CD14-positive monocyte (primary cell): Measurements from ENCODE around the gene PDIA2. TPM values are rescaled to one million over a fixed set of nuclear protein-coding genes. Genes with fewer than 3 reads are reported as not detected.

Experiments
- DNase-seq, 3 donors: peaks; one replicate each; pipeline ENCODE4 v3.0.0-alpha.2; 2011 to 2022
- H2AFZ ChIP-seq: 2 replicates; pipeline ENCODE4 v1.6.0; 2012; ENCODE audit warnings: mild to moderate bottlenecking, low read depth, low read length, inconsistent platforms; ENCODE audit not compliant: insufficient read depth, poor library complexity, severe bottlenecking
- H3K27ac ChIP-seq, 2 donors: 1 replicate in 1 of 2; 2 replicates in 1 of 2; pipeline ENCODE4 v1.5.1; 2012 to 2013; ENCODE audit warnings: low read length in 2 of 2, control low read depth in 1 of 2, inconsistent platforms in 1 of 2, low read depth in 1 of 2, mild to moderate bottlenecking in 1 of 2
- H3K27me3 ChIP-seq, 2 donors: one replicate each; pipeline versions ENCODE4 v1.6.0 to v1.6.1; 2011 to 2013; ENCODE audit warnings: low read length in 2 of 2; ENCODE audit not compliant: control insufficient read depth in 2 of 2, insufficient read depth in 2 of 2
- H3K36me3 ChIP-seq, 2 donors: replicated peaks in 1 of 2; 1 replicate in 1 of 2; 2 replicates in 1 of 2; pipeline versions ENCODE4 v1.5.1 to v1.6.1; 2012 to 2013; ENCODE audit warnings: low read length in 2 of 2, control low read depth in 1 of 2, inconsistent platforms in 1 of 2, mild to moderate bottlenecking in 1 of 2; ENCODE audit not compliant: insufficient read depth in 2 of 2, control insufficient read depth in 1 of 2
- H3K4me1 ChIP-seq, 2 donors: 1 replicate in 1 of 2; 2 replicates in 1 of 2; pipeline versions ENCODE4 v1.5.1 to v1.6.1; 2012 to 2013; ENCODE audit warnings: low read length in 2 of 2, control low read depth in 1 of 2, inconsistent platforms in 1 of 2, mild to moderate bottlenecking in 1 of 2, moderate library complexity in 1 of 2; ENCODE audit not compliant: insufficient read depth in 2 of 2, control insufficient read depth in 1 of 2
- H3K4me2 ChIP-seq: replicated peaks from 2 replicates; pipeline ENCODE3; 2012; ENCODE audit warnings: low read length, moderate library complexity, mild to moderate bottlenecking; ENCODE audit not compliant: poor library complexity, severe bottlenecking; ENCODE audit errors: extremely low read depth
- H3K4me3 ChIP-seq, 3 experiments: fragments of 200-600 bp in 1 of 3; sonication (generic) in 1 of 3; replicated peaks in 1 of 3; 1 replicate in 2 of 3; 2 replicates in 1 of 3; pipeline ENCODE4 v1.5.1; 2011 to 2013; ENCODE audit warnings: low read length in 3 of 3, mild to moderate bottlenecking in 3 of 3, control low read depth in 2 of 3, low read depth in 2 of 3, inconsistent platforms in 1 of 3, moderate library complexity in 1 of 3
- H3K79me2 ChIP-seq: 2 replicates; pipeline ENCODE4 v1.6.0; 2012; ENCODE audit warnings: mild to moderate bottlenecking, control low read depth, inconsistent platforms, low read length, moderate library complexity; ENCODE audit not compliant: insufficient read depth
- H3K9ac ChIP-seq: 2 replicates; pipeline ENCODE4 v1.6.0; 2017; ENCODE audit warnings: low read length, mild to moderate bottlenecking; ENCODE audit not compliant: insufficient read depth, poor library complexity, severe bottlenecking
- H3K9me3 ChIP-seq, 2 donors: replicated peaks in 1 of 2; 1 replicate in 1 of 2; 2 replicates in 1 of 2; pipeline versions ENCODE4 v1.5.1 to v1.6.1; 2012 to 2013; ENCODE audit warnings: low read length in 2 of 2, control low read depth in 1 of 2; ENCODE audit not compliant: control insufficient read depth in 1 of 2, insufficient read depth in 1 of 2
- H4K20me1 ChIP-seq: 2 replicates; pipeline ENCODE4 v1.6.0; 2012; ENCODE audit warnings: mild to moderate bottlenecking, low read length, control low read depth, moderate library complexity; ENCODE audit not compliant: insufficient read depth
- H3K27ac Mint-ChIP-seq, 7 donors: one replicate each; pipeline ENCODE4 v1.8.0; 2020; ENCODE audit warnings: mild to moderate bottlenecking in 7 of 7, mixed read lengths in 7 of 7, moderate library complexity in 6 of 7, inconsistent platforms in 2 of 7
- H3K27me3 Mint-ChIP-seq, 3 donors: one replicate each; pipeline ENCODE4 v1.8.0; 2021 to 2022; ENCODE audit warnings: low read depth in 3 of 3, mild to moderate bottlenecking in 3 of 3, mixed read lengths in 3 of 3, moderate library complexity in 3 of 3, inconsistent platforms in 1 of 3
- H3K36me3 Mint-ChIP-seq, 2 donors: one replicate each; pipeline ENCODE4 v1.8.0; 2020; ENCODE audit warnings: mixed read lengths in 2 of 2, inconsistent platforms in 1 of 2, mild to moderate bottlenecking in 1 of 2
- H3K4me1 Mint-ChIP-seq: one replicate; pipeline ENCODE4 v1.8.0; 2020; ENCODE audit warnings: mild to moderate bottlenecking, mixed read lengths
- H3K4me3 Mint-ChIP-seq, 2 donors: one replicate each; pipeline ENCODE4 v1.8.0; 2020; ENCODE audit warnings: mild to moderate bottlenecking in 2 of 2, mixed read lengths in 2 of 2, moderate library complexity in 1 of 2
- H3K9me3 Mint-ChIP-seq, 7 donors: one replicate each; pipeline ENCODE4 v1.8.0; 2020 to 2022; ENCODE audit warnings: mixed read lengths in 7 of 7, mild to moderate bottlenecking in 6 of 7, moderate library complexity in 6 of 7, inconsistent platforms in 2 of 7
- CTCF ChIP-seq: fragments of 200-600 bp; IDR thresholded peaks from one replicate; pipeline ENCODE4 v1.8.0; 2022; ENCODE audit warnings: antibody characterized with exemption, mild to moderate bottlenecking
- WGBS: methylation state at CpG from one replicate; pipeline ENCODE4 v1.1.5; 2013; ENCODE audit warnings: missing lambda C conversion rate; ENCODE audit not compliant: insufficient coverage; 5-methylcytosine and 5-hydroxymethylcytosine counted together
- intact Hi-C, 2 donors: fragments of 100-400 bp; cut with micrococcal nuclease; formaldehyde crosslinking; loops; one replicate each; pipeline versions ENCODE4 v1.15.0 to v1.15.1; 2023
- polyA plus RNA-seq, 3 donors: library from polyadenylated mRNA; depleted of rRNA in 1 of 3; unstranded in 2 of 3; stranded (reverse) in 1 of 3; fragments of 300-500 nt in 2 of 3; fragments of >200 nt in 1 of 3; fragmentation: Illumina TruSeq in 2 of 3; gene quantifications; 1 replicate in 2 of 3; 2 replicates in 1 of 3; pipeline ENCODE4 v1.2.3, GENCODE V29; 2012 to 2021

PDIA2 gene
- polyA plus RNA-seq, 3 donors = not detected

DNA sequence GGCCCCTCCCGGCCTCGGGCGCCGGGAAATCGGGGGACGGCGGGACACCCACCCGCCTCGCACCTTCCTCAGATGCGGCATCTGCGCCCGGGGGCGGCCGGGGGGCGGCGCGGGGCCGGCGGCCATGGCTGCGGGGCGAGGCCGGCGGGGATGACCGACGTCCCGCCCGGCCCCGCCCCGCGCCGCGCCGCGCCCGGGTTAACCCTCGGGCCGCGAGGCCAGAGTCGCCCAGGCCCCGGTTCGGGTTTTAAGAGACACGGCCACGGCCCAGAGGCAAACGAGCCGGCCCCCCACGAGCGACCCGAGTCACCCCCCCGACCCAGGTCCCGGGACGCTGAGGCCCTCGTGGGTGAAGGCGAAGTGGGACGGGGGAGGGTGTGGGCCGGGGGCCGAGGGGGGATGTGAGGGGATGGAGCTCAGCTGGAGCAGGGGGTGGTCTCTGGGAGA is 7.2 kb upstream of the PDIA2 start, which contains the start of gene RGS11:
Gene RGS11, minus strand, starts transcription at position 159 of the 447 bp plus-strand sequence. Its CDS starts 33 bp downstream, at position 126.
- Histone ChIP-seq H3K9ac (no peak within 1 kb of the TSS), H3K4me3 (no peak within 1 kb of the TSS), H3K79me2 (no peaks in the 10 kb centered on the region), H3K4me2 (peak within 1 kb of the TSS; percentile 34), H3K36me3 (no peaks in the 10 kb centered on the region), H3K9me3 (peaks cover 0 to 4% of the 10 kb centered on the region in 2 donors), H3K4me1 (peaks cover 3 to 6% of the 10 kb centered on the region in 2 donors), H4K20me1 (no peaks in the 10 kb centered on the region), H2AFZ (no peak within 1 kb of the TSS), H3K27me3 (peaks cover 9 to 46% of the 10 kb centered on the region in 2 donors), H3K27ac (no peak within 1 kb of the TSS)
- Mint-ChIP-seq H3K27me3 (peaks cover 33 to 65% (median 55%) of the 10 kb centered on the region in 3 donors), H3K27ac (no peak within 1 kb of the TSS), H3K4me1 (peaks cover 2% of the 10 kb centered on the region), H3K4me3 (peak within 1 kb of the TSS; percentile 31 to 78), H3K9me3 (peaks cover 0 to 5% (median 4%) of the 10 kb centered on the region in 7 donors), H3K36me3 (no peaks in the 10 kb centered on the region)
- intact Hi-C loops = no loop called here
- TF ChIP-seq CTCF = no peak
- 4% methylated on average over 41 of the region's 56 CpGs for WGBS
- DNase-seq = no peak

- Histone ChIP-seq H2AFZ (no peak overlapping the region), H3K79me2 (no peaks in the 10 kb centered on the region), H3K27ac (no peak overlapping the region), H3K4me2 (no peak overlapping the region), H3K4me1 (peaks cover 3 to 6% of the 10 kb centered on the region in 2 donors), H3K4me3 (no peak overlapping the region), H3K27me3 (peaks cover 9 to 54% of the 10 kb centered on the region in 2 donors), H3K36me3 (no peaks in the 10 kb centered on the region), H4K20me1 (no peaks in the 10 kb centered on the region), H3K9ac (no peak overlapping the region), H3K9me3 (peaks cover 0 to 11% of the 10 kb centered on the region in 2 donors)
- no peak overlapping the region for H3K27ac Mint-ChIP-seq
- H3K4me1 Mint-ChIP-seq = peaks cover 2% of the 10 kb centered on the region
- TF ChIP-seq CTCF = no peak
- H3K36me3 Mint-ChIP-seq = no peaks in the 10 kb centered on the region
- H3K4me3 Mint-ChIP-seq = peak overlapping the region; percentile 31 to 51
- H3K9me3 Mint-ChIP-seq = peaks cover 0 to 5% (median 4%) of the 10 kb centered on the region in 7 donors
- H3K27me3 Mint-ChIP-seq = peaks cover 40 to 71% (median 63%) of the 10 kb centered on the region in 3 donors
- WGBS = 97% methylated on average over 17 of the region's 20 CpGs
- intact Hi-C loops = no loop called here
- no peak for DNase-seq
These were observed 6.4 kb upstream of the PDIA2 start for GRCh38 chr16:276426-277077.
